Measurements from ENCODE around the gene RYR1.
"Not testable (repeated sequence)": the region's sequence is repeated elsewhere in the genome, so short reads cannot be mapped to it uniquely, and the experiment has no call there.

Gene RYR1

GRCh38 chr19:38588041-38588440, 154.6 kb downstream of the RYR1 start:
- H3K27me3 ChIP-seq (ENCODE audit: control insufficient read depth, insufficient read depth, low read length): no peaks in the 10 kb centered on the region
- no peaks in the 10 kb centered on the region for H3K4me1 ChIP-seq (ENCODE audit: control insufficient read depth, insufficient read depth, low read length)
- H3K9me3 ChIP-seq (replicated peaks; ENCODE audit: low read length): no peaks in the 10 kb centered on the region
- no peak overlapping the region for H3K9ac ChIP-seq (ENCODE audit: low read depth, low read length)
- no peaks in the 10 kb centered on the region for H3K36me3 ChIP-seq (ENCODE audit: insufficient read depth, low read length)
- no peak overlapping the region for H3K4me3 ChIP-seq (ENCODE audit: low read length)
- H3K4me2 ChIP-seq (ENCODE audit: low read length): no peak overlapping the region

- no peaks in the 10 kb centered on the region for H3K36me3 ChIP-seq (ENCODE audit: insufficient read depth, low read length)
- no peak overlapping the region for H3K9ac ChIP-seq (ENCODE audit: low read depth, low read length)
Measured at GRCh38 chr19:38592940-38593339, 159.4 kb downstream of the RYR1 start.

DNA sequence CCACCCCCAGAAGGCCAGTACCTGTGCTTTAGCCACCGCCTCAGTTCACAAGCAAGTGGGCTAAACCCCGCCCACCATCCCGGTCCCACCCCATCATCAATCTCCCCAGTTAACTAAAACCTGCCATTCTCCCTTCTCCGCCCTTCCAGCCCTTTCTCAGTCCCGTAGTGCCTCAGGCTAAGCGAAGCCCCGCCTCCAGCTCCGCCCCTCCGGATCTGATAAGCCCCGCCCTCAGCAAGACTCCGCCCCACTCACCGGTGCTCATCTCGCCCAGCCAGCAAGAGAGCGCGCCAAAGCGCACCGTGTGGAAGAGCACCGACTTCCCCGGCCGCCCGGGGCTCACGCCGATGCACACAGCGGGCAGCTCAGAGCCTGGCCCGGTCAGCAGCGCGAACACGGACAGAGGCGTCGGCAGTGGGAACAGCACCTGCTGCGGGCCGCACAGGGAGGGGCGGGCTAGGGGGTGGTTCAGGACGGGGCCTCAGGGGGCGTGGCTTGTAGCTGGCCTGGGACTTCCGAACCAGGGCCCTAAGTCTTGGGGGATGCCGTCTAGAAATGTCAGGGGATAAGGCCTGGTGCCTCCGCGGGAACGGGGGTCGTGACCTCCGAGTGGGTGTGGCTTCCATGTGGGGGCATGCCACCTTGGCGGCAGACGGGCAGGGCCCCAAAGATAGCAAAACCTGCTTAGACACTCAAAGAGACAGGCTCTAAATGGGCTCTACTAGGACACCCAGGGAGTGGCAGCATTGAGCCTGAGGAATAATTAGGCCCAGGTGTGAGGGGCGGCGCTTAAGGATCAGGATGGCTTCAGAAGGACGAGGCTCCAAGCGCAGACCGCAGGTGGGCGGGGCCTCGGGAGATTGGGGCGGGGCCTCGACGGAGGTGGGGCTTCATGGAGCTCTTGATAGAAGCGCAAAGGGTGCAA, 162.8 kb downstream of the RYR1 start:
- no peak overlapping the region for H3K4me3 ChIP-seq (ENCODE audit: low read length)
- H3K27me3 ChIP-seq (ENCODE audit: control insufficient read depth, insufficient read depth, low read length): no peaks in the 10 kb centered on the region

More at GRCh38 chr19:38592940-38593339, 159.4 kb downstream of the RYR1 start:
- no peaks in the 10 kb centered on the region for H3K9me3 ChIP-seq (replicated peaks; ENCODE audit: low read length)
- H3K4me1 ChIP-seq (ENCODE audit: control insufficient read depth, insufficient read depth, low read length): no peaks in the 10 kb centered on the region
- no peaks in the 10 kb centered on the region for H3K27me3 ChIP-seq (ENCODE audit: control insufficient read depth, insufficient read depth, low read length)
- no peak overlapping the region for H3K4me2 ChIP-seq (ENCODE audit: low read length)
- no peak overlapping the region for H3K4me3 ChIP-seq (ENCODE audit: low read length)

DNA sequence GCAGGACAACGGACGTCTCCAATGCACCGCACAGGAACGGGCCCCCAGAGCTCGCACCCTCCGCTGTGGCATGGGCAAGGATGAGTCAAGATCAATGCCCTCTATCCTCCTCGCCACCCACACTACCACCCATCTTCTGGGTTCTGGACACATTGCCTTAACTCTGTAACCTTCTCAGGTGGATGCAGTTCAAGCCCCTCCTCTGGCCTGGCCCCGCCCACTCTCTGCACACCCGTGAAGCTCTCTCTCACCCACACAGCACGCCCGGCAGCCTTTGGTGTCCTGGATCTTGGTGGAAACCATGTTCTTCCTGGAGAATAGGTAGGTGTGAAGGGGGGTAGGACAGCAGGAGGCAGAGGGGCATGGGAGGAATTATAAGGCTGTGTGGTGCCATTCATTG, 163.6 kb downstream of the RYR1 start:
- no peak overlapping the region for H3K4me3 ChIP-seq (ENCODE audit: low read length)
- H3K36me3 ChIP-seq (ENCODE audit: insufficient read depth, low read length): no peaks in the 10 kb centered on the region
- H3K4me1 ChIP-seq (ENCODE audit: control insufficient read depth, insufficient read depth, low read length): no peaks in the 10 kb centered on the region
- H3K9ac ChIP-seq (ENCODE audit: low read depth, low read length): no peak overlapping the region
- H3K9me3 ChIP-seq (replicated peaks; ENCODE audit: low read length): no peaks in the 10 kb centered on the region
- H3K27me3 ChIP-seq (ENCODE audit: control insufficient read depth, insufficient read depth, low read length): no peaks in the 10 kb centered on the region
- H3K4me2 ChIP-seq (ENCODE audit: low read length): no peak overlapping the region

More for the DNA sequence above, 162.8 kb downstream of the RYR1 start:
- H3K36me3 ChIP-seq (ENCODE audit: insufficient read depth, low read length): no peaks in the 10 kb centered on the region
- H3K9me3 ChIP-seq (replicated peaks; ENCODE audit: low read length): no peaks in the 10 kb centered on the region
- H3K4me2 ChIP-seq (ENCODE audit: low read length): no peak overlapping the region
- no peak overlapping the region for H3K9ac ChIP-seq (ENCODE audit: low read depth, low read length)
- H3K4me1 ChIP-seq (ENCODE audit: control insufficient read depth, insufficient read depth, low read length): no peaks in the 10 kb centered on the region

DNA sequence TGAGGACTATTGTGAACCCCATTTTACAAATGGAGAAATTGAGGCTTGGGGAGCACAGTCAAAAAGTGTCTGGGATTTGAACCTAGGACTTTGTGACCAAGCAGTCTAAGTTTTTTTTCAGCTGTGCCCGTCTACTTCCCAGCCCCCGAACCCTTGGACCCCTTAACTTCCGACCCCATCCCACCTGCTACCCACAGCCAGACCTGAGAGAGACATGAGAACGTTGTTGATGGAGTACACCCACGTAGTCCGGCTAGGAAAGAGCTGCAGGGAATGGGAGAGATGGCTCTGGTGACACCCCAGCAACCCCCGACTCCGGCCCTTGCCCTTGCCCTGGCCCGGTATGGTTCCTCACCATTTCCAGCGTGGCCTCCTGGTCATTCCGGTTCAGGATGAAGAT, 166.2 kb downstream of the RYR1 start:
- Histone ChIP-seq H3K9me3 (replicated peaks; ENCODE audit: low read length) (no peaks in the 10 kb centered on the region), H3K36me3 (ENCODE audit: insufficient read depth, low read length) (no peaks in the 10 kb centered on the region), H3K4me2 (ENCODE audit: low read length) (no peak overlapping the region), H3K9ac (ENCODE audit: low read depth, low read length) (no peak overlapping the region), H3K4me3 (ENCODE audit: low read length) (no peak overlapping the region), H3K4me1 (ENCODE audit: control insufficient read depth, insufficient read depth, low read length) (no peaks in the 10 kb centered on the region), H3K27me3 (ENCODE audit: control insufficient read depth, insufficient read depth, low read length) (no peaks in the 10 kb centered on the region)

DNA sequence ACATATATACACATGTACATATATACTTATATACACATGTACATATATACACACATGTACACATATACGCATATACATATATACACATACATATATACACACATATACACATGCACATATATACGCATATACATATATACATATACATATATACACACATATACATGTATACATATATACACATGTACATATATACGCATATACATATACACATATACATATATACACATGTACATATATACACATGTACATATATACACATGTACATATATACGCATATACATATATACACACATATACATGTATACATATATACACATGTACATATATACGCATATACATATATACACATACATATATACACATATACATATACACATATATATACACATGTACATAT, 169.4 kb downstream of the RYR1 start:
- not testable (repeated sequence) for H3K4me3 ChIP-seq (ENCODE audit: low read length); H3K4me2 ChIP-seq (ENCODE audit: low read length); H3K9me3 ChIP-seq (replicated peaks; ENCODE audit: low read length); H3K36me3 ChIP-seq (ENCODE audit: insufficient read depth, low read length); H3K9ac ChIP-seq (ENCODE audit: low read depth, low read length); H3K4me1 ChIP-seq (ENCODE audit: control insufficient read depth, insufficient read depth, low read length); H3K27me3 ChIP-seq (ENCODE audit: control insufficient read depth, insufficient read depth, low read length)

DNA sequence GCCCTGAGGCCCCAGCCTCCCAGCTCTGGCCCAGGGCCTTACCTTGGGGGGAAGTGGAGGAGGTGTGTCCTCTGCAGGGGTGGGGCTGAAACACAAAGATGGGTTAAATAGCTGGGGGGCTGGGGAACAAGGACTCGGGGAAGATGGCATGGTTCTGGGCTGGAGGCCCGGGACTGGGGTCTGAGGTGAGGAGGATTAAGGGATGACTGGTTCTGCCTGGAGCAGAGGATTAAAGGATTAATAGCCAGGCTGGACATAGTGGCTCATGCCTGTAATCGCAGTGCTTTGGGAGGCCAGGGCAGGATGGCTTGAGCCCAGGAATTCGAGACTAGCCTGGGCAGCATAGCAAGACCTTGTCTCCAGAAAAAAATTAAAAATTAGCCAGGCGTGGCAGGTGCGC, 172.6 kb downstream of the RYR1 start:
- Histone ChIP-seq H3K36me3 (ENCODE audit: insufficient read depth, low read length) (no peaks in the 10 kb centered on the region), H3K27me3 (ENCODE audit: control insufficient read depth, insufficient read depth, low read length) (peaks cover 8% of the 10 kb centered on the region), H3K4me2 (ENCODE audit: low read length) (no peak overlapping the region), H3K4me3 (ENCODE audit: low read length) (no peak overlapping the region), H3K9me3 (replicated peaks; ENCODE audit: low read length) (no peaks in the 10 kb centered on the region), H3K9ac (ENCODE audit: low read depth, low read length) (no peak overlapping the region), H3K4me1 (ENCODE audit: control insufficient read depth, insufficient read depth, low read length) (no peaks in the 10 kb centered on the region)

DNA sequence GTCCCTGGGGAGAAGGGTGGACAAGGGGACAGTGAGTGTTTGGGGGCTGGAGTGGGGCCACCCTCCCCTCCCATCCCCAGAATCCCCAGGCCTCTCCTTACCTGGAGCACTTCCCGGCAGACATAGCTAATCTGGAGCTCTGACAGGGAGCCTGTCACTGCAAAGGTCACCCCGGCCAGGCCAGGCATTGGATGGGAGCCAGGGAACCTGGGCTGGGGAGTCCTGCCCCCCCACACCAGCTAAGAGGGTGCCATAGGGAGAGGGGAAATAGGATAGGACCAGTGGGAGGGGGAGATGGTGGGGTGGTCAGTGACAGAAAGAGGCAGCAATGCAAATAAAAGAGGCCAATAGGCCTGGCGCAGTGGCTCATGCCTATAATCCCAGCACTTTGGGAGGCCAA, 180.8 kb downstream of the RYR1 start:
- Histone ChIP-seq H3K4me2 (ENCODE audit: low read length) (no peak overlapping the region), H3K4me3 (ENCODE audit: low read length) (no peak overlapping the region), H3K27me3 (ENCODE audit: control insufficient read depth, insufficient read depth, low read length) (peaks cover 3% of the 10 kb centered on the region), H3K9ac (ENCODE audit: low read depth, low read length) (no peak overlapping the region), H3K9me3 (replicated peaks; ENCODE audit: low read length) (no peaks in the 10 kb centered on the region), H3K36me3 (ENCODE audit: insufficient read depth, low read length) (no peaks in the 10 kb centered on the region), H3K4me1 (ENCODE audit: control insufficient read depth, insufficient read depth, low read length) (peaks cover 7% of the 10 kb centered on the region)

DNA sequence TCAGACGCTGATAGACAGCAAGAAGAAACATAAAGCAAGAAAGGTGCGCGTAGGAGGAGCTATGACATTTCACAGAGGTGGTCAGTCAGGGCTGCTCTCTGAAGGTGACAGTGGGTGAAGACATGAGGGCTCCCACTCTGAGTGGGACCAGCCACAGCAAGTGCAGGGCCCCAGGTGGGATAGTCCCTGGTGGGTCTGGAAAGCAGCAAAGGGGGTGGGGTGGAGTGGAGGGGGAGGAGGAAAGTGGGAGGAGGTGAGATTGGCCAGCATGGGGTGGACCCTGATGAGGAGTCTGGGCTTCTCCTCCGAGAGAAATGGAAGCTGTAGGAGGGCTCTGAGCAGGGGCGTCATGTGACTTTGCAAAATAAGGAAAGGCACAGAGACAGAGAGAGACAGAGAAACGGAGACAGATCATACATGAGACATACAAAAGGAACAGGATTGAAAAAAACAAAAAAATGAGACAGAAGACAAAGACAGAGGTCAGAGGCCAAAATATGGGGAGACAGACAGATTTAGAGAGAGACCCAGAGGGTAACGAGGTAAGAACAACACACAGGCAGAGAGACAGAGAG, 181.6 kb downstream of the RYR1 start:
- no peak overlapping the region for H3K4me3 ChIP-seq (ENCODE audit: low read length)
- H3K36me3 ChIP-seq (ENCODE audit: insufficient read depth, low read length): no peaks in the 10 kb centered on the region
- H3K9ac ChIP-seq (ENCODE audit: low read depth, low read length): no peak overlapping the region
- H3K9me3 ChIP-seq (replicated peaks; ENCODE audit: low read length): no peaks in the 10 kb centered on the region
- no peaks in the 10 kb centered on the region for H3K27me3 ChIP-seq (ENCODE audit: control insufficient read depth, insufficient read depth, low read length)
- peaks cover 11% of the 10 kb centered on the region for H3K4me1 ChIP-seq (ENCODE audit: control insufficient read depth, insufficient read depth, low read length)
- no peak overlapping the region for H3K4me2 ChIP-seq (ENCODE audit: low read length)

DNA sequence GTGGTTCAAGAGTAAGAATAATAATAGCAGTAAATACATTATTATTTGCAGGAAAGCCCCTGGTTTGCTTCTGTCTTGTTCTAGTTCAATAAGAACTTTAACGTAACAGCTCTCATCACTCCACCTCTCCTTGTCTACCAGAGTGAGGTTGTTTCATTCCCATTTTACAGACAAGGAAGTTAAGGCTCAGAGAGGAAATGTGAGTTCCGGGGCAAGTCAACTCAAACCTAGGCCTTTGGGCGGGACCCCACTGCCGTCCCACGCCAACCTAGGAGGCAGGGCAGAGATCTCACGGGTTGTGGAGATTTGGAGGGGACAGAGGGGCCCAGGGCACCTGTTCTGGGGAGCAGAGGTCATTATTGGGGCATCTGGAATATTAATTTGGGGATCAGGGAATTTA, 182.8 kb downstream of the RYR1 start:
- peaks cover 9% of the 10 kb centered on the region for H3K36me3 ChIP-seq (ENCODE audit: insufficient read depth, low read length)

GRCh38 chr19:38617283-38617763, 183.8 kb downstream of the RYR1 start:
- H3K36me3 ChIP-seq (ENCODE audit: insufficient read depth, low read length): peaks cover 20% of the 10 kb centered on the region

More for the DNA sequence above, 182.8 kb downstream of the RYR1 start:
- Histone ChIP-seq H3K4me2 (ENCODE audit: low read length) (no peak overlapping the region), H3K9me3 (replicated peaks; ENCODE audit: low read length) (no peaks in the 10 kb centered on the region), H3K27me3 (ENCODE audit: control insufficient read depth, insufficient read depth, low read length) (no peaks in the 10 kb centered on the region), H3K4me3 (ENCODE audit: low read length) (no peak overlapping the region), H3K9ac (ENCODE audit: low read depth, low read length) (no peak overlapping the region), H3K4me1 (ENCODE audit: control insufficient read depth, insufficient read depth, low read length) (peaks cover 15% of the 10 kb centered on the region)

More at GRCh38 chr19:38617283-38617763, 183.8 kb downstream of the RYR1 start:
- no peaks in the 10 kb centered on the region for H3K9me3 ChIP-seq (replicated peaks; ENCODE audit: low read length)
- H3K27me3 ChIP-seq (ENCODE audit: control insufficient read depth, insufficient read depth, low read length): no peaks in the 10 kb centered on the region
- H3K9ac ChIP-seq (ENCODE audit: low read depth, low read length): no peak overlapping the region
- no peak overlapping the region for H3K4me2 ChIP-seq (ENCODE audit: low read length)
- H3K4me1 ChIP-seq (ENCODE audit: control insufficient read depth, insufficient read depth, low read length): peaks cover 15% of the 10 kb centered on the region
- no peak overlapping the region for H3K4me3 ChIP-seq (ENCODE audit: low read length)
